Pulmonary artery endothelial cell (primary cell): ENCODE results near the gene EPHA6. TPM values are rescaled to one million over a fixed set of nuclear protein-coding genes. Genes with fewer than 3 reads are reported as not detected.
"Not testable (repeated sequence)": the region's sequence is repeated elsewhere in the genome, so short reads cannot be mapped to it uniquely, and the experiment has no call there.

Experiments
- DNase-seq: peaks from one replicate; pipeline ENCODE4 v3.0.0-alpha.2; 2011; ENCODE audit warnings: low read depth, low spot score
- total RNA-seq: library from RNA; depleted of rRNA; stranded (reverse); fragments of >200 nt; gene quantifications from 2 replicates; pipeline ENCODE4 v1.2.3, GENCODE V29; 2014

Gene EPHA6
- total RNA-seq, 1 donor from 2014 or later = not detected

DNA sequence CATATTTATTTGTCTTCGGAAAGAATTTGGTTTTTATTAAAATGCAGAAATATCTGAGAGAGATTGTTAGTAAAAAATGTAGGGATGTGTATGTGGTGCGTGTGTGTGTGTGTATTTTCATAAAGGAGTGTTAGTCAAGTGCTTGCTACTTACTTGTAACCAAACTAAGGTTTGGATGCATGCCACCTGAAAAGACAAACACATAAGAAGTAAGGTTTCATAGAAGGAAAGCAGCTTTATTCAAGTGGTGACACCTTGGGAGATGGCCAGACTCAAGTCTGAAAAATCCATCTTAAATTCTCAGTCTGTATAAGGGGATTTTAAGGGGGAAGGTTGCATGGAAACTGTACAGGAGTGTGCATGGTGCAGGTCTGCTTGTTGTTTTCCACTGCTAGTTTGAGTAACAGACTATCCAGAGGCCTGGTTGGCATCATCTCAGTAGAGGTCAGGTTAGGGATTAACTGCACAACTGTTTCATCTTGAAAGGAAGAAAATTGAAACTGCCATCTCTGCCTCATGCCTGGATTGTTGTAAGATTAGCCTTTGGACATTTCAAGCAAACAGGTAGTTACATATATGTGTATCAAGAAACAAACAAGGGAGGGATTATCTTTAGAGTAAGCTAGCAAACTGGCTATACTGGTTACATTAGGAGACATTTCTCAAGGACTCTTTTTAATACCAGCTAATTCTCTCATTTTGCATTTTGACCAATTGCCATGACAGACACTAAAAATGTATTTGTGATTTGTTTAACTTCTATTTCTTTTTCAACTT lies 196.7 kb downstream of the EPHA6 start:
- DNase-seq = no peak

- no peak for DNase-seq
Measured at GRCh38 chr3:97021778-97022177, 207.4 kb downstream of the EPHA6 start.

DNA sequence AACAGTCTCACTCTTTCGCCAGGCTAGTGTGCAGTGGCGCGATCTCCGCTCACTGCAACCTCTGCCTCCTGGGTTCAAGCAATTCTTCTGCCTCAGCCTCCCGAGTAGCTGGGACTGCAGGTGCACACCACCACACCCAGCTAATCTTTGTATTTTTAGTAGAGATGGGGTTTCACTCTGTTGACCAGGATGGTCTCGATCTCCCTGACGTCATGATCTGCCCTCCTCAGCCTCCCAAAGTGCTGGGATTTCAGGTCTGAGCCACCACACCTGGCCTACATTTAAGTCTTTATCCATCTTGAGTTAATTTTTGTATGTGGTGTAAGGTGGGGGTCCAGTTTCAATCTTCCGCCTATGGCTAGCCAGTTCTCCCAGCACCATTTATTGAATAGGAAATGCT lies 211.2 kb downstream of the EPHA6 start:
- DNase-seq = not testable (repeated sequence)

GRCh38 chr3:97029972-97030371 lies 215.6 kb downstream of the EPHA6 start:
- DNase-seq = no peak

GRCh38 chr3:97037294-97037943 lies 223.0 kb downstream of the EPHA6 start:
- DNase-seq = no peak

- DNase-seq = no peak
Measured at GRCh38 chr3:97043411-97043810, 229.0 kb downstream of the EPHA6 start.

DNA sequence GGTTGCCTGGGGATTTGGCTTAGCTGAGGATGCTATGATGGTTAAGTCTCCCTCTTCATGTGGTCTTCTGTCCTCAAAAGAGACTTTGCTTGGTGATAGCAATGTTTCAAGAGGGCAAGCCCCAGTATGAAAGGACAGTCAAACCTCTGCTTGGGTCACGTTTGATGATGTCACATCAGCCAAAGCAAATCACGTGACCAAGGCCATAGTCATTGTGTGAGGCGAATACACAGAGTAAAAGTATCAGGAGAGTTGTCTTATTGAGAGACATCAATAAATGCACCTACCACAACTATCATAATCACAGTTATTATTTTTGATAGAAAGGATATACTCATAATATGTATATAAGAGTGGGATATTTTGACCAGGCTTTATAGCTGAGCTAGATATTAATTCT lies 243.0 kb downstream of the EPHA6 start:
- no peak for DNase-seq

DNA sequence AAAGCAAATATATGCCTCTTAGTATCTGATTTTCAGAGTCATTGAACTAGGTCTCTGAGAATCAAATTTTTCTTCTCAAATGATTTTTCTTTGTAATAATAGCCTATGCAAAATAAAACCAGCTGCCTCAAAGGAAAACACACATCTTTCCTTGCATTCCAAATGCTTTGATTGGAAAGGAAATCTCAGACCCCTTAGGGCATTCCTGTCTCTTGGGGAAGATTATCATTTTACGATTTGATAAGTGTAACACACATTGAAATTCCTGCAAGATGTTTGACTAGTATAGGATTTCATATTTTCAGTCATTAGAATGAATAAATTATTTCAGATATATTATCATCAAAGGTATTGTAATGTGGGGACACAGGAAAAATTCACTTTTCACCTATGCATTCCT lies 244.8 kb downstream of the EPHA6 start:
- DNase-seq = no peak

DNA sequence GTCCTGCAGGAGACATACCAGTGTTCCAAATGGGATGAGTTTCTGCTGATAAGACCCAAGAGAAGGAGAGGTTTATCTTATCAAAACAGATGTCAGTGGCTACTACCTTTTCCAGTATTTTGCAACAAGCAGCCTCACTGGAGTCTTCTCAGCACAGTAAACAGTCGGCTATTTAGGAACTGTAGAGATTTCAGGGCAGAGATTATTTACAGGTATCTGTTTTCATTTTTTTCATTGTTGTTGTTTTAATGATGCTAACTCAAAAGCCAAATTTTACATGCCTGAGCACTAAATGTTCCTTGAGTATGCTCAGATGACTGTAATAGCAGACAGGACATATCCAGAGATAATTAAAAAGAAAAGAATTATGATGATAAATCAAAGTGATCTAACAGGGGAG lies 252.1 kb downstream of the EPHA6 start:
- no peak for DNase-seq

DNA sequence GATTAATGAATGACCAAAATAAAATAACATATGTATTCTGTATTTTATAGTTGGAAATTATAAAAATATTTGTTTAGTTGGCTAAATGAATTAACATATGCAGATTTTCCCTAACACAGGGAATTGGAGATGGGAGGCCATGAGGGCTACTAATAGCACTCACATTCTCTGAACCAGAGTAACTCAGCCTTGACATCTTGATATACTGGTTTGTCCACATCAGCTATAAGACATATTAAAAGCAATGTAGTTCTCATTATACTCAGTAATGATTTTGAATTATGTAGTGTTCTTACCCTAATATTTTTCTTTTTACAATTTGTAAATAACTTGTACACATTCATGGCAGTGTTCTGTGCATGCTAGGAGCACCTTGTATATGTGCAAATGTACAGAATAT lies 255.9 kb downstream of the EPHA6 start:
- no peak for DNase-seq

DNA sequence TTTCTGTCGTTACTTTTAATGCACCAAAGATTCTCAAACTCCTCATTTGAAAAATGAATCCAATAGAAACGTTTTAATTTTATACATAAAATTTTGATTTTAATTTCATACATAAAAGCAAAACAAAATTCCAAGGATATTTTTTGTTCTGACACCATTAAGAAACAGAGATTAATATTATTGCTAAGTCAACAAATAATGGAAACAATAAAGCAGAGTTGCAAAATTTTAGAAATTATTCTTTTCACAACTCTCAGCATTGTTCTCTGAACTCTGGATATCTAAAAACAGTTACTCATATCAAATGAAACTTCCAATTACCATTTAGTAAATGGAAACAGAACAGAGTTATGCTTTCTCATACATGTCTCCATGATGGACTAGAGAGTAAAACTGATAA lies 260.2 kb downstream of the EPHA6 start:
- no peak for DNase-seq

GRCh38 chr3:97076673-97077072 lies 262.3 kb downstream of the EPHA6 start:
- DNase-seq = no peak

DNA sequence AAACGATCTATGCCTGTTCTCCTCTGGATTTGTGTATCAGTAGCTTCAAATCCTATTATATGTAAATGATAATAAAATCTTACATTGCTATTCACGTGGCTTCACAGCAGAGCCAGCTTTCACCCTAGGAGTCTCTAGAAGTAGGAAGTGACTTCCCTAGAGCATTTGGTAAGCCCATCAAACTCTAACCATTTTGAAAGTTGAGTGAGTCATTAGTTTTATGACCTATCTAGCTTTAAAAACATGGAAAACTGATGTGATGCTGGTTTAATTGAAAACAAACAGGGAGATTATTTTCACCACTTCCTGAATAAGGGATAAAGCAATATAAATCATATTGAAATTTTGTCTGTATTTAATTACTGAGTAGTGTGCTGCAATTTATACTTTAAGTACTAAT lies 275.2 kb downstream of the EPHA6 start:
- DNase-seq = no peak

DNA sequence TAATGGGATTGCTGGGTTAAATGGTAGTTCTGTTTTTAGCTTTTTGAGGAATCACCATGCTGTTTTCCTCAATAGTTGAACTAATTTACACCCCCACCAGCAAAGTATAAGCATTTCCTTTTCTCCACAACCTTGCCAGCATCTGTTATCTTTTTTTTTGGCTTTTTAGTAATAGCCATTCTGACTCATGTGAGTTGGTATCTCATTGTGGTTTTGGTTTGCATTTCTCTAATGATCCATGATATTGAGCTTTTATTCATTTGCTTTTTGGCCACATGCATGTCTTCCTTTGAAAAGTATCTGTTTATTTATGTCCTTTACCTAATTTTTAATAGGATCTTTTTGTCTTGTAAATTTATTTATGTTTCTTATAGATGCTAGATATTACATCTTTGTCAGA lies 288.2 kb downstream of the EPHA6 start:
- no peak for DNase-seq

- DNase-seq = no peak
Measured at GRCh38 chr3:97105989-97106651, 291.7 kb downstream of the EPHA6 start.

DNA sequence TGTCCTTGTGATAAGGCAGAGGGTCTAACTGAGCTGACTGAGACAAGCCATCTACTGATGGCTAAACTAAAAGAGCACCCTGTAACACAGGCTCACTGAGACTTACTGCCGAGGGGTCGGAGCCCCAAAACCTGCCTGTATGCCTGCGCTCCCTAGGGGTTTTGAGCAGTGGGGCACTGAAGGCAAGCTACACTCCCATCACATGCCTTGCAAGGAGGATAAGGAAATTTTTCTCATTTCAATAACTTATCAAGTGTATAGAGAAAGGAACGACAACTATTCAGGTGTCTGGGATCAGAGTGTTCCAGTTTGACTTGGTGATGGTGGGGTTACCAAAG lies 292.2 kb downstream of the EPHA6 start:
- no peak for DNase-seq

DNA sequence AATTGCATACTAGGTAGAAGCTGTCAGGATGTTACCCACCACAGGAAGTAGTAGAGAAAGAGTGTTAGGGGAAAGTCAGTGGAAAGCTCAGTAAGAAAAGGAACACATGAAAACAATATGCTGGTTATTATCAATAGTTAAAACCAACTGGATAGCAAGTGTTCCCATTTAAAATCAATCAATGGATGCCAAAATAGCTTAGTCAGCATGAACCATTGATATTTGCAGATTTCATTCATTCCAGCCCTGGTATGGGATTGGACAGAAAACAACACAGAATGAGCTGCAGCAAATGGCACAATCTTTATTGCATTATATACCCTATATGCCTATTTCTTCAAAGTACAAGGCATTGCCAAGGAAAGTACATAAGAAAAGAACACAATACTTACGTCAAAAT lies 293.7 kb downstream of the EPHA6 start:
- no peak for DNase-seq

- no peak for DNase-seq
Measured at GRCh38 chr3:97111244-97111643, 296.9 kb downstream of the EPHA6 start.

- no peak for DNase-seq
Measured at GRCh38 chr3:97121386-97121785, 307.0 kb downstream of the EPHA6 start.

- DNase-seq = no peak
Measured at GRCh38 chr3:97125902-97126499, 311.6 kb downstream of the EPHA6 start.

- DNase-seq = no peak
Measured at GRCh38 chr3:97131476-97131875, 317.1 kb downstream of the EPHA6 start.

- no peak for DNase-seq
Measured at GRCh38 chr3:97138914-97139541, 324.6 kb downstream of the EPHA6 start.
